IMR-90 (cell line): ENCODE data around the gene SIKE1. TPM values are rescaled to one million over a fixed set of nuclear protein-coding genes. Genes with fewer than 3 reads are reported as not detected.

Experiments
- ATAC-seq: fragments of 200-7000 bp; cut with Tn5 transposase; 2 replicates; pipeline ENCODE4 v1.9.1; 2020; ENCODE audit warnings: low read depth, mild to moderate bottlenecking, moderate library complexity
- BruUV-seq: library from RNA; stranded (reverse); fragments of 400-500 nt; replicated peaks from 2 replicates; lab custom pipeline; 2021; lab: Mats Ljungman, UMichigan
- CTCF ChIA-PET: fragments of 300-600 bp; formaldehyde crosslinking; extraction: SDS; loops from one replicate; lab custom pipeline; 2021; ENCODE audit warnings: antibody characterized with exemption; lab: Yijun Ruan, JAX
- POLR2A ChIA-PET: fragments of 300-600 bp; sonication (Branson Sonifier 250); formaldehyde crosslinking; loops from one replicate; lab custom pipeline; 2022; ENCODE audit warnings: antibody characterized with exemption; ENCODE audit not compliant: unreplicated experiment; lab: Charles Lee
- DNase-seq: peaks from one replicate; pipeline ENCODE4 v3.0.0; 2013
- H2AFZ ChIP-seq: replicated peaks from 2 replicates; pipeline ENCODE3; 2013; ENCODE audit warnings: low read length, mild to moderate bottlenecking; ENCODE audit not compliant: poor library complexity
- H2AK5ac ChIP-seq: 2 replicates; pipeline ENCODE4 v1.6.1; 2013; ENCODE audit warnings: low read depth, low read length, inconsistent platforms
- H2AK9ac ChIP-seq: replicated peaks from 2 replicates; pipeline ENCODE3; 2013; ENCODE audit warnings: mild to moderate bottlenecking, low read depth, low read length, moderate library complexity; ENCODE audit not compliant: poor library complexity
- H2BK120ac ChIP-seq: 2 replicates; pipeline ENCODE4 v1.6.1; 2013; ENCODE audit warnings: low read depth, low read length, inconsistent platforms
- H2BK15ac ChIP-seq: 3 replicates; pipeline ENCODE4 v1.6.1; 2013; ENCODE audit warnings: low read depth, low read length, inconsistent platforms
- H2BK20ac ChIP-seq: 2 replicates; pipeline ENCODE4 v1.6.1; 2013; ENCODE audit warnings: low read depth, mild to moderate bottlenecking, inconsistent platforms, low read length, moderate library complexity
- H2BK5ac ChIP-seq: 2 replicates; pipeline ENCODE4 v1.6.1; 2013; ENCODE audit warnings: mild to moderate bottlenecking, low read depth, low read length, inconsistent platforms; ENCODE audit not compliant: poor library complexity, severe bottlenecking
- H3K14ac ChIP-seq: replicated peaks from 2 replicates; pipeline ENCODE4 v1.6.1; 2013; ENCODE audit warnings: low read depth, low read length, inconsistent platforms
- H3K18ac ChIP-seq: 2 replicates; pipeline ENCODE4 v1.6.1; 2013; ENCODE audit warnings: low read depth, low read length, control low read depth
- H3K23ac ChIP-seq: 2 replicates; pipeline ENCODE4 v1.6.1; 2013; ENCODE audit warnings: low read depth, low read length, inconsistent platforms
- H3K27ac ChIP-seq: 2 replicates; pipeline ENCODE4 v1.5.1; 2013; ENCODE audit warnings: mild to moderate bottlenecking, control low read depth, low read length; ENCODE audit not compliant: insufficient read depth
- H3K27me3 ChIP-seq: 2 replicates; pipeline ENCODE4 v1.6.1; 2013; ENCODE audit warnings: low read length; ENCODE audit not compliant: control insufficient read depth, insufficient read depth
- H3K36me3 ChIP-seq: 2 replicates; pipeline ENCODE4 v1.6.1; 2013; ENCODE audit warnings: low read length, mixed read lengths; ENCODE audit not compliant: control insufficient read depth, insufficient read depth
- H3K4ac ChIP-seq: 2 replicates; pipeline ENCODE4 v1.6.1; 2013; ENCODE audit warnings: low read depth, low read length, inconsistent platforms
- H3K4me1 ChIP-seq: 2 replicates; pipeline ENCODE4 v1.6.1; 2013; ENCODE audit warnings: low read length, mixed read lengths; ENCODE audit not compliant: control insufficient read depth, insufficient read depth
- H3K4me2 ChIP-seq: 2 replicates; pipeline ENCODE4 v1.6.1; 2013; ENCODE audit warnings: low read depth, mild to moderate bottlenecking, control low read depth, low read length, moderate library complexity
- H3K4me3 ChIP-seq: 2 replicates; pipeline ENCODE4 v1.5.1; 2013; ENCODE audit warnings: low read depth, mild to moderate bottlenecking, control low read depth, low read length, moderate library complexity; ENCODE audit not compliant: insufficient read depth
- H3K56ac ChIP-seq: 2 replicates; pipeline ENCODE4 v1.6.1; 2013; ENCODE audit warnings: low read length, inconsistent platforms; ENCODE audit not compliant: insufficient read depth; ENCODE audit errors: extremely low read depth
- H3K79me1 ChIP-seq, 2 experiments: 2 replicates each; pipeline ENCODE4 v1.6.1; 2013; ENCODE audit warnings: low read length in 2 of 2, inconsistent platforms in 1 of 2, low read depth in 1 of 2
- H3K9ac ChIP-seq: 2 replicates; pipeline ENCODE4 v1.6.1; 2013; ENCODE audit warnings: low read depth, low read length, control low read depth
- H3K9me1 ChIP-seq: 2 replicates; pipeline ENCODE4 v1.6.1; 2013; ENCODE audit warnings: low read length, inconsistent platforms; ENCODE audit not compliant: insufficient read depth
- H3K9me3 ChIP-seq: 2 replicates; pipeline ENCODE4 v1.6.1; 2013; ENCODE audit warnings: low read length; ENCODE audit not compliant: control insufficient read depth, insufficient read depth
- H4K20me1 ChIP-seq: 2 replicates; pipeline ENCODE4 v1.6.1; 2013; ENCODE audit warnings: low read length, inconsistent platforms; ENCODE audit not compliant: insufficient read depth
- H4K5ac ChIP-seq: 2 replicates; pipeline ENCODE4 v1.6.1; 2013; ENCODE audit warnings: mild to moderate bottlenecking, low read depth, low read length, control low read depth
- H4K8ac ChIP-seq, 2 experiments: 2 replicates each; pipeline ENCODE4 v1.6.1; 2013; ENCODE audit warnings: low read depth in 2 of 2, low read length in 2 of 2, control low read depth in 1 of 2, inconsistent platforms in 1 of 2
- H4K91ac ChIP-seq: 2 replicates; pipeline ENCODE4 v1.6.1; 2013; ENCODE audit warnings: low read depth, low read length, inconsistent platforms; ENCODE audit not compliant: insufficient read depth
- BHLHE40 ChIP-seq: fragments of 150-350 bp; IDR thresholded peaks from 2 replicates; pipeline ENCODE4 v1.6.1; 2016; ENCODE audit warnings: mild to moderate bottlenecking, low read depth, low read length
- CEBPB ChIP-seq: IDR thresholded peaks from 2 replicates; pipeline ENCODE4 v1.6.1; 2012; ENCODE audit warnings: low read depth, low read length, improper control_type of control experiment
- CHD1 ChIP-seq: IDR thresholded peaks from 2 replicates; pipeline ENCODE4 v1.6.1; 2012; ENCODE audit warnings: low read depth, low read length, improper control_type of control experiment
- FOS ChIP-seq: fragments of 150-350 bp; IDR thresholded peaks from 2 replicates; pipeline ENCODE4 v1.6.1; 2016; ENCODE audit warnings: low read depth, low read length
- MAFK ChIP-seq: IDR thresholded peaks from 2 replicates; pipeline ENCODE4 v1.6.1; 2012; ENCODE audit warnings: low read depth, low read length, improper control_type of control experiment
- MXI1 ChIP-seq: IDR thresholded peaks from 2 replicates; pipeline ENCODE4 v1.6.1; 2012; ENCODE audit warnings: low read depth, mild to moderate bottlenecking, low read length, moderate library complexity, borderline replicate concordance
- NFE2L2 ChIP-seq: fragments of 150-350 bp; IDR thresholded peaks from 2 replicates; pipeline ENCODE4 v1.6.1; 2016; ENCODE audit warnings: low read depth, mild to moderate bottlenecking, low read length
- POLR2A ChIP-seq: IDR thresholded peaks from 2 replicates; pipeline ENCODE4 v1.6.1; 2012; ENCODE audit warnings: mild to moderate bottlenecking, low read depth, low read length
- RFX5 ChIP-seq: IDR thresholded peaks from 2 replicates; pipeline ENCODE4 v1.8.0; 2012; ENCODE audit warnings: low read depth, mild to moderate bottlenecking, low read length, moderate library complexity
- SMC3 ChIP-seq: fragments of 150-350 bp; IDR thresholded peaks from 2 replicates; pipeline ENCODE4 v1.6.1; 2016; ENCODE audit warnings: low read depth, mild to moderate bottlenecking, antibody characterized with exemption, low read length, moderate library complexity
- WGBS, 2 experiments: methylation state at CpG; one replicate each; pipeline versions ENCODE4 v1.1.5 to v1.1.7; 2013; ENCODE audit warnings: missing lambda C conversion rate in 2 of 2; ENCODE audit not compliant: insufficient read length in 1 of 2; ENCODE audit errors: extremely low coverage in 2 of 2; 5-methylcytosine and 5-hydroxymethylcytosine counted together
- dilution Hi-C: fragments of 300-500 bp; cut with HindIII; formaldehyde crosslinking; loops from one replicate; pipeline ENCODE4 v1.14.3; 2018; ENCODE audit warnings: low sequenced_read_pairs; ENCODE audit not compliant: unreplicated experiment
- in situ Hi-C: fragments of 300-500 bp; cut with MboI; formaldehyde crosslinking; loops from 3 replicates; pipeline ENCODE4 v1.14.3; 2019; ENCODE audit warnings: low sequenced_read_pairs, inconsistent platforms, mixed read lengths
- intact Hi-C: fragments of 100-400 bp; cut with micrococcal nuclease; formaldehyde crosslinking; loops from 2 replicates; pipeline ENCODE4 v1.10.0; 2022
- polyA plus RNA-seq, 3 experiments: library from polyadenylated mRNA; depleted of rRNA; stranded (reverse); fragments of >200 nt; gene quantifications; 2 replicates each; pipeline ENCODE4 v1.2.3, GENCODE V29; 2012; ENCODE audit warnings: low replicate concordance in 1 of 3
- total RNA-seq: library from RNA; depleted of rRNA; stranded (reverse); fragments of >200 nt; gene quantifications from 2 replicates; pipeline ENCODE4 v1.2.3, GENCODE V29; 2012
- TF ChIP-seq, protein P1 (sequence below): fragments of 150-350 bp; IDR thresholded peaks from 2 replicates; pipeline ENCODE4 v1.6.1; 2017; ENCODE audit warnings: mild to moderate bottlenecking, antibody characterized with exemption, low read length, low read depth

Gene SIKE1
- total and polyA plus RNA-seq, 2 of the 4 experiments (the other 2 are of a cell fraction): 20.9 to 49.1 TPM

DNA sequence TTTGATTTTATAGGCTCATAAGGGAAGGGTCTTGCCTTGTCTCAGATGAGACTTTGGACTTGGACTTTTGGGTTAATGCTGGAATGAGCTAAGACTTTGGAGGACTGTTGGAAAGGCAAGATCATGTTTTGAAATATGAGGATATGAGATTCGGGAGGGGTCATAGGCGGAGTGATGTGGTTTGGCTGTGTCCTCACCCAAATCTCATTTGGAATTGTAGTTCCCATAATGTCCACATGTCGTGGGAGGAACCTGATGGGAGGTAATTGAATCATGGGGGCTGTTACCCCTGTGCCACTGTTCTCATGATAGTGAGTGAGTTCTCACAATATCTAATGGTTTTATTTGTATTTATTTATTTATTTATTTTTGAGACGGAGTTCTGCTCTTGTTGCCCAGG, 15.8 kb downstream of the SIKE1 start:
- in situ Hi-C loops: no loop called here
- Histone ChIP-seq H3K79me1 (no peaks in the 10 kb centered on the region), H2BK20ac (no peak overlapping the region), H2AK9ac (no peak overlapping the region), H2BK120ac (no peak overlapping the region), H3K4me3 (no peak overlapping the region), H4K5ac (no peak overlapping the region), H3K4me2 (no peak overlapping the region), H3K18ac (no peak overlapping the region), H3K9ac (no peak overlapping the region), H3K4ac (no peak overlapping the region), H3K14ac (no peak overlapping the region), H3K36me3 (no peaks in the 10 kb centered on the region), H3K23ac (no peak overlapping the region), H3K27ac (no peak overlapping the region), H4K20me1 (no peaks in the 10 kb centered on the region), H3K27me3 (no peaks in the 10 kb centered on the region), H3K9me1 (no peaks in the 10 kb centered on the region), H3K9me3 (no peaks in the 10 kb centered on the region), H3K4me1 (no peaks in the 10 kb centered on the region), H2BK5ac (no peak overlapping the region), H3K56ac (no peak overlapping the region), H2BK15ac (no peak overlapping the region), H4K8ac (no peak overlapping the region), H4K91ac (no peak overlapping the region), H2AFZ (no peak overlapping the region), H2AK5ac (no peak overlapping the region)
- BruUV-seq: no TSS peak
- intact Hi-C loops: no loop called here
- ChIA-PET CTCF (interaction anchor here (0.6 kb wide), 2 partner anchors 10 to 80 kb away, joined by 4 to 5 read pairs; no protein-coding TSS in a partner anchor), POLR2A (no interaction called here)
- DNase-seq (no peak), ATAC-seq (no peak)
- WGBS, 2 experiments: no CpG with 5 or more reads among the region's 4 CpGs
- TF ChIP-seq SMC3 (no peak), RFX5 (no peak), MAFK (no peak), POLR2A (no peak), MXI1 (no peak), BHLHE40 (no peak), CHD1 (no peak), NFE2L2 (no peak), FOS (no peak), CEBPB (no peak)
- TF ChIP-seq, protein P1, sequence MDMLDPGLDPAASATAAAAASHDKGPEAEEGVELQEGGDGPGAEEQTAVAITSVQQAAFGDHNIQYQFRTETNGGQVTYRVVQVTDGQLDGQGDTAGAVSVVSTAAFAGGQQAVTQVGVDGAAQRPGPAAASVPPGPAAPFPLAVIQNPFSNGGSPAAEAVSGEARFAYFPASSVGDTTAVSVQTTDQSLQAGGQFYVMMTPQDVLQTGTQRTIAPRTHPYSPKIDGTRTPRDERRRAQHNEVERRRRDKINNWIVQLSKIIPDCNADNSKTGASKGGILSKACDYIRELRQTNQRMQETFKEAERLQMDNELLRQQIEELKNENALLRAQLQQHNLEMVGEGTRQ: no peak
- dilution Hi-C loops: no loop called here
